ENCODE results near the gene TNFAIP8L1.

TNFAIP8L1 gene

GRCh38 chr19:4624301-4624700 lies 15.0 kb upstream of the TNFAIP8L1 start:
- TF ChIP-seq CTCF (IDR thresholded peaks at IDR 0.05; ENCODE audit: insufficient read depth, missing control alignments): no peak
- no peak for DNase-seq (ENCODE audit: insufficient read length, low spot score)
- no peak for FAIRE-seq

- DNase-seq (ENCODE audit: insufficient read length, low spot score): no peak
- no peak for FAIRE-seq
These were observed 14.5 kb upstream of the TNFAIP8L1 start for GRCh38 chr19:4624733-4625362.

GRCh38 chr19:4633140-4633967 lies 6.0 kb upstream of the TNFAIP8L1 start:
- DNase-seq (ENCODE audit: insufficient read length, low spot score) (no peak), FAIRE-seq (no peak)
- TF ChIP-seq CTCF (IDR thresholded peaks at IDR 0.05; ENCODE audit: insufficient read depth, missing control alignments): peak; percentile 74

More at GRCh38 chr19:4624733-4625362, 14.5 kb upstream of the TNFAIP8L1 start:
- TF ChIP-seq CTCF (IDR thresholded peaks at IDR 0.05; ENCODE audit: insufficient read depth, missing control alignments): peak; percentile 47

- no peak for DNase-seq (ENCODE audit: insufficient read length, low spot score)
- no peak for FAIRE-seq
- no peak for TF ChIP-seq CTCF (IDR thresholded peaks at IDR 0.05; ENCODE audit: insufficient read depth, missing control alignments)
These were observed 3.6 kb upstream of the TNFAIP8L1 start for GRCh38 chr19:4635754-4636116.

GRCh38 chr19:4636151-4636717 lies 3.1 kb upstream of the TNFAIP8L1 start:
- peak; percentile 64 for TF ChIP-seq CTCF (IDR thresholded peaks at IDR 0.05; ENCODE audit: insufficient read depth, missing control alignments)
- FAIRE-seq (no peak), DNase-seq (ENCODE audit: insufficient read length, low spot score) (peak; percentile 72)

- no peak for TF ChIP-seq CTCF (IDR thresholded peaks at IDR 0.05; ENCODE audit: insufficient read depth, missing control alignments)
- FAIRE-seq (no peak), DNase-seq (ENCODE audit: insufficient read length, low spot score) (no peak)
These were observed 2.6 kb upstream of the TNFAIP8L1 start for GRCh38 chr19:4636761-4637160.
